HepG2 (cell line): ENCODE results near the gene OSGIN1. TPM values are rescaled to one million over a fixed set of nuclear protein-coding genes. Genes with fewer than 3 reads are reported as not detected.
A peak's percentile ranks its signal among the peaks of the same experiment; 100 is the strongest.

Experiments
- CREB3 ChIP-seq: sonication (generic); formaldehyde crosslinking; IDR thresholded peaks from 2 replicates; pipeline ENCODE4 v1.5.0; 2020; ENCODE audit warnings: missing genetic modification reagents
- EP300 ChIP-seq, 3 experiments: sonication (generic) in 1 of 3; formaldehyde crosslinking in 1 of 3; IDR thresholded peaks; 2 replicates each; pipeline versions ENCODE4 v1.5.1 to v1.6.1; 2011 to 2020; ENCODE audit warnings: low read depth in 2 of 3, low read length in 2 of 3, borderline replicate concordance in 1 of 3, improper control_type of control experiment in 1 of 3, mild to moderate bottlenecking in 1 of 3, missing genetic modification reagents in 1 of 3, moderate library complexity in 1 of 3
- GMEB1 ChIP-seq: sonication (generic); formaldehyde crosslinking; IDR thresholded peaks from 2 replicates; pipeline ENCODE4 v1.5.1; 2020; ENCODE audit warnings: missing genetic modification reagents, mild to moderate bottlenecking, borderline replicate concordance
- MYNN ChIP-seq: sonication (generic); formaldehyde crosslinking; IDR thresholded peaks from 2 replicates; pipeline ENCODE4 v1.4.0; 2020; ENCODE audit warnings: mild to moderate bottlenecking, low read depth, missing genetic modification reagents
- SP140L ChIP-seq: sonication (generic); formaldehyde crosslinking; IDR thresholded peaks from 2 replicates; pipeline ENCODE4 v1.4.0; 2020; ENCODE audit warnings: missing genetic modification reagents, borderline replicate concordance
- TFDP1 ChIP-seq: IDR thresholded peaks from 2 replicates; pipeline ENCODE4 v1.6.1; 2016; ENCODE audit warnings: missing compliant biosample characterization, missing genetic modification reagents, borderline replicate concordance
- THAP7 ChIP-seq: sonication (generic); formaldehyde crosslinking; IDR thresholded peaks from 2 replicates; pipeline ENCODE4 v1.8.1; 2023; ENCODE audit warnings: mild to moderate bottlenecking, missing genetic modification reagents
- TOPORS ChIP-seq: sonication (generic); formaldehyde crosslinking; IDR thresholded peaks from 2 replicates; pipeline ENCODE4 v1.8.0; 2023; ENCODE audit warnings: mild to moderate bottlenecking, missing genetic modification reagents
- ZBTB3 ChIP-seq: sonication (generic); formaldehyde crosslinking; IDR thresholded peaks from 2 replicates; pipeline ENCODE4 v1.4.0; 2020; ENCODE audit warnings: low read depth, mild to moderate bottlenecking, moderate library complexity, missing genetic modification reagents, borderline replicate concordance
- ZBTB38 ChIP-seq: sonication (generic); formaldehyde crosslinking; IDR thresholded peaks from 2 replicates; pipeline ENCODE4 v1.5.1; 2020; ENCODE audit warnings: mild to moderate bottlenecking, missing genetic modification reagents
- ZNF234 ChIP-seq: sonication (generic); formaldehyde crosslinking; conservative IDR thresholded peaks from 2 replicates; pipeline ENCODE4 v1.5.1; 2020; ENCODE audit warnings: mild to moderate bottlenecking, missing genetic modification reagents
- ZNF430 ChIP-seq: sonication (generic); formaldehyde crosslinking; IDR thresholded peaks from 2 replicates; pipeline ENCODE4 v1.9.0; 2021; ENCODE audit warnings: mild to moderate bottlenecking, missing genetic modification reagents
- ZNF460 ChIP-seq: sonication (generic); formaldehyde crosslinking; IDR thresholded peaks from 2 replicates; pipeline ENCODE4 v1.5.1; 2020; ENCODE audit warnings: missing genetic modification reagents, mild to moderate bottlenecking, borderline replicate concordance
- ZNF572 ChIP-seq: sonication (generic); formaldehyde crosslinking; IDR thresholded peaks from 2 replicates; pipeline ENCODE4 v1.5.1; 2020; ENCODE audit warnings: mild to moderate bottlenecking, missing genetic modification reagents
- ZNF766 ChIP-seq: sonication (generic); formaldehyde crosslinking; IDR thresholded peaks from 2 replicates; pipeline ENCODE4 v1.5.0; 2020; ENCODE audit warnings: missing genetic modification reagents, borderline replicate concordance
- ZNF772 ChIP-seq: sonication (generic); formaldehyde crosslinking; IDR thresholded peaks from 2 replicates; pipeline ENCODE4 v1.5.0; 2020; ENCODE audit warnings: mild to moderate bottlenecking, missing genetic modification reagents
- ZSCAN30 ChIP-seq: sonication (generic); formaldehyde crosslinking; IDR thresholded peaks from 2 replicates; pipeline ENCODE4 v1.5.0; 2020; ENCODE audit warnings: mild to moderate bottlenecking, missing genetic modification reagents
- polyA plus RNA-seq, 8 experiments: library from polyadenylated mRNA; depleted of rRNA in 3 of 8; stranded (reverse) in 7 of 8; unstranded in 1 of 8; fragments of >200 nt; fragmentation: Illumina TruSeq in 4 of 8; extraction: Trizol in 4 of 8; gene quantifications; 2 replicates each; pipeline versions ENCODE4 v1.2.1 to v1.2.3, GENCODE V29; 2011 to 2016; ENCODE audit warnings: low read depth in 4 of 8, missing spikeins in 1 of 8, mixed read lengths in 1 of 8; ENCODE audit not compliant: insufficient read depth in 1 of 8
- total RNA-seq, 5 experiments: library from RNA; depleted of rRNA; stranded (reverse); fragments of >200 nt; fragmentation: Illumina TruSeq; extraction: Trizol; gene quantifications; 2 replicates each; pipeline ENCODE4 v1.2.3, GENCODE V29; 2016; ENCODE audit warnings: low read depth in 1 of 5
- TF ChIP-seq, protein P1 (sequence below): sonication (generic); formaldehyde crosslinking; IDR thresholded peaks from 2 replicates; pipeline ENCODE4 v1.4.0; 2020; ENCODE audit warnings: mild to moderate bottlenecking, low read depth, missing genetic modification reagents
- TF ChIP-seq, protein P2 (sequence below): IDR thresholded peaks from 2 replicates; pipeline ENCODE4 v1.4.0; 2020; ENCODE audit warnings: mild to moderate bottlenecking, missing genetic modification reagents

Gene OSGIN1
- total and polyA plus RNA-seq, 2 of the 13 experiments (the other 11 are each of a cell fraction or from before 2014, with no cell fraction given): 20.5 to 27.1 TPM

- TF ChIP-seq ZNF430 (CRISPR knock-in tag): no peak
- TF ChIP-seq THAP7 (CRISPR knock-in tag): 0 out of 2 replicates have a peak, but pooled peaks have one; percentile 71
- TF ChIP-seq CREB3: no peak
- TF ChIP-seq, protein P1, sequence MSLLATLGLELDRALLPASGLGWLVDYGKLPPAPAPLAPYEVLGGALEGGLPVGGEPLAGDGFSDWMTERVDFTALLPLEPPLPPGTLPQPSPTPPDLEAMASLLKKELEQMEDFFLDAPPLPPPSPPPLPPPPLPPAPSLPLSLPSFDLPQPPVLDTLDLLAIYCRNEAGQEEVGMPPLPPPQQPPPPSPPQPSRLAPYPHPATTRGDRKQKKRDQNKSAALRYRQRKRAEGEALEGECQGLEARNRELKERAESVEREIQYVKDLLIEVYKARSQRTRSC: no peak
- TF ChIP-seq ZSCAN30: no peak
- no peak for TF ChIP-seq ZNF234 (CRISPR knock-in tag)
- peak; percentile 71; the same call in 1 of the 2 replicates for TF ChIP-seq ZNF766 (CRISPR knock-in tag)
- no peak for TF ChIP-seq MYNN (CRISPR knock-in tag)
- TF ChIP-seq TOPORS (CRISPR knock-in tag): no peak
- no peak for TF ChIP-seq ZNF460 (CRISPR knock-in tag)
- TF ChIP-seq ZNF772 (CRISPR knock-in tag): 0 out of 2 replicates have a peak, but pooled peaks have one; percentile 58
- no peak for TF ChIP-seq GMEB1 (CRISPR knock-in tag)
- TF ChIP-seq ZBTB3 (CRISPR knock-in tag): no peak
- TF ChIP-seq TFDP1 (CRISPR knock-in tag): peak; percentile 25; the same call in 1 of the 2 replicates
- no peak for TF ChIP-seq ZNF572 (CRISPR knock-in tag)
- TF ChIP-seq ZBTB38 (CRISPR knock-in tag): peak; percentile 51
- 0 out of 2 replicates have a peak, but pooled peaks have one; percentile 46 for TF ChIP-seq SP140L (CRISPR knock-in tag)
- TF ChIP-seq, protein P2, sequence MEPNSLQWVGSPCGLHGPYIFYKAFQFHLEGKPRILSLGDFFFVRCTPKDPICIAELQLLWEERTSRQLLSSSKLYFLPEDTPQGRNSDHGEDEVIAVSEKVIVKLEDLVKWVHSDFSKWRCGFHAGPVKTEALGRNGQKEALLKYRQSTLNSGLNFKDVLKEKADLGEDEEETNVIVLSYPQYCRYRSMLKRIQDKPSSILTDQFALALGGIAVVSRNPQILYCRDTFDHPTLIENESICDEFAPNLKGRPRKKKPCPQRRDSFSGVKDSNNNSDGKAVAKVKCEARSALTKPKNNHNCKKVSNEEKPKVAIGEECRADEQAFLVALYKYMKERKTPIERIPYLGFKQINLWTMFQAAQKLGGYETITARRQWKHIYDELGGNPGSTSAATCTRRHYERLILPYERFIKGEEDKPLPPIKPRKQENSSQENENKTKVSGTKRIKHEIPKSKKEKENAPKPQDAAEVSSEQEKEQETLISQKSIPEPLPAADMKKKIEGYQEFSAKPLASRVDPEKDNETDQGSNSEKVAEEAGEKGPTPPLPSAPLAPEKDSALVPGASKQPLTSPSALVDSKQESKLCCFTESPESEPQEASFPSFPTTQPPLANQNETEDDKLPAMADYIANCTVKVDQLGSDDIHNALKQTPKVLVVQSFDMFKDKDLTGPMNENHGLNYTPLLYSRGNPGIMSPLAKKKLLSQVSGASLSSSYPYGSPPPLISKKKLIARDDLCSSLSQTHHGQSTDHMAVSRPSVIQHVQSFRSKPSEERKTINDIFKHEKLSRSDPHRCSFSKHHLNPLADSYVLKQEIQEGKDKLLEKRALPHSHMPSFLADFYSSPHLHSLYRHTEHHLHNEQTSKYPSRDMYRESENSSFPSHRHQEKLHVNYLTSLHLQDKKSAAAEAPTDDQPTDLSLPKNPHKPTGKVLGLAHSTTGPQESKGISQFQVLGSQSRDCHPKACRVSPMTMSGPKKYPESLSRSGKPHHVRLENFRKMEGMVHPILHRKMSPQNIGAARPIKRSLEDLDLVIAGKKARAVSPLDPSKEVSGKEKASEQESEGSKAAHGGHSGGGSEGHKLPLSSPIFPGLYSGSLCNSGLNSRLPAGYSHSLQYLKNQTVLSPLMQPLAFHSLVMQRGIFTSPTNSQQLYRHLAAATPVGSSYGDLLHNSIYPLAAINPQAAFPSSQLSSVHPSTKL: peak; percentile 48
- peak in 1 of 2 experiments; percentile 68; a peak in 1 of 4 replicates for TF ChIP-seq EP300 (IDR thresholded peaks at IDR 0.05; ENCODE audit: low read depth in 2 of 2, low read length in 2 of 2)
- no peak for TF ChIP-seq EP300 (CRISPR knock-in tag; IDR thresholded peaks at IDR 0.05; ENCODE audit: borderline replicate concordance)
These were observed 26.2 kb upstream of the OSGIN1 start (continued) for GRCh38 chr16:83926726-83927397.
